Ovary (tissue), 9 donors: Measurements from ENCODE around the gene PPFIA2. TPM values are rescaled to one million over a fixed set of nuclear protein-coding genes. Genes with fewer than 3 reads are reported as not detected.

Experiments used
- DNase-seq, 5 donors: peaks; one replicate each; pipeline ENCODE4 v3.0.0-alpha.2; 2019 to 2020
- H3K27ac ChIP-seq, 2 donors: fragments of 200-600 bp; one replicate each; pipeline versions ENCODE4 v1.5.1 to v1.8.0; 2019 to 2022
- H3K27me3 ChIP-seq: fragments of 200-600 bp; one replicate; pipeline ENCODE4 v1.8.0; 2022
- H3K36me3 ChIP-seq: fragments of 200-600 bp; sonication (generic); one replicate; pipeline ENCODE4 v1.5.1; 2019
- H3K4me1 ChIP-seq: one replicate; pipeline ENCODE4 v1.8.1; 2013; ENCODE audit warnings: mild to moderate bottlenecking, moderate library complexity; ENCODE audit not compliant: insufficient read depth
- H3K4me3 ChIP-seq: fragments of 200-600 bp; sonication (generic); one replicate; pipeline ENCODE4 v1.5.1; 2017
- H3K9me3 ChIP-seq, 2 donors: fragments of 200-600 bp in 1 of 2; sonication (generic) in 1 of 2; one replicate each; pipeline versions ENCODE4 v1.5.1 to v1.8.1; 2013 to 2019; ENCODE audit warnings: mild to moderate bottlenecking in 1 of 2, moderate library complexity in 1 of 2
- CTCF ChIP-seq, 3 donors: fragments of 450-650 bp in 2 of 3; fragments of 200-600 bp in 1 of 3; IDR thresholded peaks; one replicate each; pipeline versions ENCODE4 v1.5.1 to v1.8.0; 2016 to 2022; ENCODE audit warnings: antibody characterized with exemption in 3 of 3, mild to moderate bottlenecking in 1 of 3
- EP300 ChIP-seq: sonication (generic); formaldehyde crosslinking; IDR thresholded peaks from one replicate; pipeline ENCODE4 v1.6.1; 2017; ENCODE audit warnings: antibody characterized with exemption
- POLR2A ChIP-seq: fragments of 450-650 bp; IDR thresholded peaks from one replicate; pipeline ENCODE4 v1.6.1; 2017; ENCODE audit warnings: antibody characterized with exemption, mild to moderate bottlenecking, moderate library complexity
- WGBS, 3 donors: extraction: QIAGEN DNeasy Blood & Tissue Kit in 1 of 3; methylation state at CpG; one replicate each; pipeline versions ENCODE4 v1.1.5 to v1.1.7; 2013 to 2017; 5-methylcytosine and 5-hydroxymethylcytosine counted together
- intact Hi-C, 4 donors: fragments of 100-400 bp; cut with DNase I; formaldehyde crosslinking; loops; one replicate each; pipeline versions ENCODE4 v1.11.0 to v1.15.1; 2022 to 2023
- polyA plus RNA-seq, 2 donors: library from polyadenylated mRNA; stranded (reverse); fragments of 200-250 nt in 1 of 2; fragments of 350-450 nt in 1 of 2; fragmentation: Illumina TruSeq in 1 of 2; extraction: RNeasy Lipid Tissue Mini Kit (QIAGEN cat#74804) in 1 of 2; gene quantifications; one replicate each; pipeline ENCODE4 v1.2.3, GENCODE V29; 2013 to 2014
- total RNA-seq, 7 donors: library from RNA; depleted of rRNA in 2 of 7; stranded (reverse); fragments of >200 nt in 2 of 7; fragmentation: NEBNext Ultra II Directional in 3 of 7; extraction: Animal tissue kit (Norgen Biotek cat#: 25700) in 3 of 7; gene quantifications; one replicate each; pipeline versions ENCODE4 v1.1.0 to v1.2.4, GENCODE V29; 2016 to 2023
- donor health status: DM: no; HTN: no; CAD: no; lungs with moderate emphysema.
- donor health status: DM: no; HTN: no; CAD: no.
- donor health status: Bipolar disorder and iron deficiency.
- donor health status: DM: yes; HTN: yes; CAD: no.
- donor health status: DM: no; HTN: no; CAD: no.
- donor health status: DM: yes; HTN: yes; CAD: no.

The PPFIA2 gene
- total and polyA plus RNA-seq, 9 donors: 0.99 to 8.3 (median 3.4) TPM

DNA sequence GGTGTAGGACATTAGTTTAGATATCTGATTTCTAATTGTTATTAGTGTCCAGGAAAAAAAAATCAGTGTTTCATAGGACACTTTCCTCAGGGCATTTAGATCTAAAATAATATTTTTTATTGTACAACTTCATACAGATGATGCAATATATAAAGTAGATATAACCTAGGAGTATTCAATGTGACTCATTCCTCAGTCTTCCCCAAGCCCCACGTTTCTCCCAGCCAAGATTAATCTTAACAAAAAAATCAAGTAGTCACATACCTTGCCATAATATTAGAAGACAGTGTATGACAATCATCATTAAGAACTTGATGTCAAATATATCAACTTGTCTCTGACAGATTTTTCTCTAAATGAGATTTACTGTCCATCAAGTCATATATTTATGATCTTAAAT, 37.1 kb downstream of the PPFIA2 start:
- no peak for DNase-seq
- TF ChIP-seq CTCF (IDR thresholded peaks at IDR 0.05) (no peak), EP300 (no peak), POLR2A (no peak)

GRCh38 chr12:81718616-81719015, 40.5 kb downstream of the PPFIA2 start:
- Histone ChIP-seq H3K27ac (no peak overlapping the region), H3K4me3 (no peak overlapping the region), H3K36me3 (no peaks in the 10 kb centered on the region), H3K9me3 (no peaks in the 10 kb centered on the region), H3K4me1 (no peaks in the 10 kb centered on the region), H3K27me3 (no peaks in the 10 kb centered on the region)
- TF ChIP-seq POLR2A (no peak), CTCF (IDR thresholded peaks at IDR 0.05) (no peak), EP300 (no peak)
- DNase-seq: no peak
- WGBS, 3 donors: 10 to 14% (median 13%) methylated on average over 2 of the region's 2 CpGs
- intact Hi-C loops: no loop called here

More for the DNA sequence above, 37.1 kb downstream of the PPFIA2 start:
- Histone ChIP-seq H3K36me3 (no peaks in the 10 kb centered on the region), H3K27me3 (peaks cover 3% of the 10 kb centered on the region), H3K9me3 (no peaks in the 10 kb centered on the region), H3K27ac (no peak overlapping the region), H3K4me1 (no peaks in the 10 kb centered on the region), H3K4me3 (no peak overlapping the region)
- intact Hi-C loops: no loop called here
- WGBS, 3 donors: 37 to 45% (median 42%) methylated on average over 1 of the region's 1 CpG

GRCh38 chr12:81712536-81712935, 46.6 kb downstream of the PPFIA2 start:
- no peak for TF ChIP-seq EP300
- TF ChIP-seq POLR2A: no peak
- TF ChIP-seq CTCF (IDR thresholded peaks at IDR 0.05): no peak
- DNase-seq: no peak
- H3K27me3 ChIP-seq: no peaks in the 10 kb centered on the region
- H3K4me1 ChIP-seq: no peaks in the 10 kb centered on the region
- no peaks in the 10 kb centered on the region for H3K9me3 ChIP-seq
- no peaks in the 10 kb centered on the region for H3K36me3 ChIP-seq
- intact Hi-C loops: no loop called here
- 89 to 93% (median 93%) methylated on average over 3 of the region's 3 CpGs for WGBS, 3 donors
- no peak overlapping the region for H3K27ac ChIP-seq
- H3K4me3 ChIP-seq: no peak overlapping the region

- no peaks in the 10 kb centered on the region for H3K36me3 ChIP-seq
- no peak overlapping the region for H3K4me3 ChIP-seq
- no peak for TF ChIP-seq EP300
- TF ChIP-seq CTCF (IDR thresholded peaks at IDR 0.05): no peak
- no peak for TF ChIP-seq POLR2A
- intact Hi-C loops: no loop called here
- no peaks in the 10 kb centered on the region for H3K9me3 ChIP-seq
- H3K27ac ChIP-seq: no peak overlapping the region
- WGBS, 3 donors: 68 to 81% (median 77%) methylated on average over 1 of the region's 1 CpG
- no peaks in the 10 kb centered on the region for H3K27me3 ChIP-seq
- H3K4me1 ChIP-seq: no peaks in the 10 kb centered on the region
- no peak for DNase-seq
These were observed 53.6 kb downstream of the PPFIA2 start for GRCh38 chr12:81705586-81705985.

DNA sequence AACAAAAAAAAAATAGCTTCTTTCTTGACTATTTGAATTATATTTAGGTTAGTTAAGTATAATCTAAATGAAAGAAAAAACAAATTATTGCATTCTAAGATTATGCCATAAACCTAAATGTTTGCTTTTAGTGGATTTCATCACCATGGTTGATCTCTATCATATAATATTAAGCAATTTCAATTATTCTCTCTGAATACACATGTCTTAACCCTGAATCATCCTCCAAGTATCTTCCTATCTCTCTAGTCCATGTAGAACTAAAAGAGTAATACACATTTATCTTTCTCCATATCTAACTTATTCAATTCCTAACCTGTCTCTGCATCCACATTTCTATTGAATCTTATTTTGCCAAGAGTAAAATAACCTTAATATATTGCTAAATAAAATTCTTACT, 59.6 kb downstream of the PPFIA2 start:
- no peaks in the 10 kb centered on the region for H3K4me1 ChIP-seq
- no peak for DNase-seq
- H3K9me3 ChIP-seq: no peaks in the 10 kb centered on the region
- H3K27ac ChIP-seq: no peak overlapping the region
- H3K27me3 ChIP-seq: no peaks in the 10 kb centered on the region
- TF ChIP-seq POLR2A (no peak), CTCF (IDR thresholded peaks at IDR 0.05) (no peak), EP300 (no peak)
- H3K36me3 ChIP-seq: no peaks in the 10 kb centered on the region
- H3K4me3 ChIP-seq: no peak overlapping the region
- intact Hi-C loops: no loop called here
